DMS53 (cell line): ENCODE data around the gene BMX.

Experiments used
- DNase-seq: peaks from one replicate; lab custom pipeline; 2025; lab: John Stamatoyannopoulos, UW

The BMX gene

DNA sequence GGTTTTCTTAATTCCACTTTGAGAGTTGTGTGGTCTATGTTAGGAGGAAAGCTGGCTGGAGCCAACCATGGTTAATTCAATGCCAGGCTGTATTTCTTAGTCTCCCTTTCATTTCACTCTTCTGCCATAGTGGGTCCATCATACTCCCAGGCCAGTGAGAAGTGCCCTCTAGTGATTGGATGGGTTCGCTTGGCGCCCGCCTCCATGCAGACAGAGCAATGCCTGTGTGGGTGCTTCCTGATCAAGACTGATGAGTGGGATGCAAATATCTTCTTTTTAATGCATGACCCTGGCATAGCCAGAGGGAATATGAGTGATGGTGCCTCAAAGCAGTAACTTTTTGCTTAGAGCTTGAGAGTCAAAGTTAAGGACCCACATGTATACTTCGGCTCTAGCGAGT lies 6.4 kb downstream of the BMX start:
- no peak for DNase-seq

GRCh38 chrX:15509845-15510244 lies 9.2 kb downstream of the BMX start:
- no peak for DNase-seq

DNA sequence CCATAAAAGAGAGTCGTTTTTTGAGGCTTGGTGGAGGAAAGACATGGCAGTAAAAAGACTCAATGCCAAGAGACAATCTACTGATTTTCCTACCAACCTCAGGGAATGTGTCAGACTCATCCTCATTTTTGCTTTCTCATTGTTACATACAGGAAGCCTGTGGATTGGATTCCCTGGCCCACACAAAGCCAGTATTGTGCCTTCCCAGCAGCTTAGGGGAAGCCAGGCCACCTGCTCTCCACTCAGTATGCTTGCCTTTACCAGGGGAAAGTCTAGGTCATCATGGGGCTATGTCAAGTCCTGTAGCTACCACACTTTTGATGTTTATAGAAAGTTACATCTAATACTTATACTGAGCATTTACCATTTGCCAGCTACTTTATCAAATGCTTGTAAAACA lies 11.0 kb downstream of the BMX start:
- DNase-seq = peak; percentile 63

GRCh38 chrX:15512401-15512965 lies 11.9 kb downstream of the BMX start:
- no peak for DNase-seq

GRCh38 chrX:15514279-15514678 lies 13.7 kb downstream of the BMX start:
- no peak for DNase-seq

- no peak for DNase-seq
These were observed 15.3 kb downstream of the BMX start for GRCh38 chrX:15515931-15516330.

DNA sequence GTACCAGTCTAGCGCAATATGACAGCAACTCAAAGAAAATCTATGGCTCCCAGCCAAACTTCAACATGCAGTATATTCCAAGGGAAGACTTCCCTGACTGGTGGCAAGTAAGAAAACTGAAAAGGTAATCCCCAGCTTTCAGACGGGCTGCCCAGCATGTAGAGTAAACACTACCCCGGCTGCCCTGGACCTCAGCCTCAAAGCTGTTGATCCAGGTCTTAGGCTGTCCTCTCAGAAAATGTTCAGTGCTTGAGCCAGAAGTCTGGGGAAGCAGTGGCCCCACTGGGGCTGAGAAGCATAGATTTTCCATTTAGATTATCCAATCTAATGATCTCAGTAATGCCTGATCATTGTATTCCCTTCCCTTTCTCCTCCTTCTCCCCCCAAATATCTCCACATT lies 21.9 kb downstream of the BMX start:
- DNase-seq = peak; percentile 32

GRCh38 chrX:15523088-15523487 lies 22.5 kb downstream of the BMX start:
- no peak for DNase-seq

DNA sequence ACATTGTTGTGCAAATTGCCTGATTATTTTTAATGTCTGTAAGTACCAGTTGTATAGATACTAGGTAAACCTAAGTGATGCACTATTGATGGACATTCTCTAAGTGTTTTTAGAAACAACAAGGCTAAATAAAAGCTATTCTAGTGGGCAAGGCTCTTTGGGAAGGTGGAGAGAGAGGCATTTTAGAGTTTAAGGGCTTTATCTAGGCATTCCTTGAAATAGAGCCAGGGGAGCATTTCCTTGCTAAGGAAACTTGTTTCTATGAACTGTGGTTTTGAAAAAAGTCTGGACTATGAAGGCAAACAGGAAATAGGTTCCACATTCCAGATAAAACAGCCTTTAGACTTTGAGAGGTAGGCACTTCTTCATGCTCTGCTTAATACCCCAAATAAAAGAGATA lies 23.8 kb downstream of the BMX start:
- peak; percentile 71 for DNase-seq

DNA sequence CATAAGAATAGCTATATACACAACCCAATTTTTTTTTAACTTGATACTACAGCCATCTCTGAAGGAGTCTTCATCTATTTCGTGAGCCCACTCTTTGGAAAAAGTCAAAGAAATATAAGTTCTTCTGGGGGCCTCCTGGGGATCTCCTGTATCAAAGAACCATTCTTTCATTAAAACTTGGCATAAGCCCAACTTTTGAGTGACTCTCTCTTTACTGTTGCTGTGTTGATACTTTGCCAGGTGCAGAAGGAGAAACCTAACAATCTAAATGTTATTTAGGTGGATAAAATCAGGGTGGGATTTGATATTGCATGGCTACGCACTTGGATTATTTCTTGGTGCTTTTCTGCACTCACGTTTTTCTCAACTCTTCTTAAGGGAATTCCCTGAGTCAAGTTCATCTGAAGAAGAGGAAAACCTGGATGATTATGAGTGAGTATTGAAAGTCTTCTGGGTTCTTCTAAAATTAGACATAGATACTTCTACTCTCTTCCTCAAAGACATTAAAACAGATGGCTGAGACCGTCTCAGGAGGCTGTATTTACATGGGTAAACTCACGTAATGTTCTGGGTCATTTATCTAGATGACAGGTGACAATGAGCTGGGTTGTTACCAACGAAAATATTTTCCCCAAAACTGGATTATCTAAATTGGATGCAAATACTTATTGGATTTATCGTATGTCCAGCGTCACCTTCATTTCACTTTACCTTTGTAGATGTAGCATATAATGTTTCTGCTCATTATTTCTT lies 25.2 kb downstream of the BMX start:
- DNase-seq = peak; percentile 60

DNA sequence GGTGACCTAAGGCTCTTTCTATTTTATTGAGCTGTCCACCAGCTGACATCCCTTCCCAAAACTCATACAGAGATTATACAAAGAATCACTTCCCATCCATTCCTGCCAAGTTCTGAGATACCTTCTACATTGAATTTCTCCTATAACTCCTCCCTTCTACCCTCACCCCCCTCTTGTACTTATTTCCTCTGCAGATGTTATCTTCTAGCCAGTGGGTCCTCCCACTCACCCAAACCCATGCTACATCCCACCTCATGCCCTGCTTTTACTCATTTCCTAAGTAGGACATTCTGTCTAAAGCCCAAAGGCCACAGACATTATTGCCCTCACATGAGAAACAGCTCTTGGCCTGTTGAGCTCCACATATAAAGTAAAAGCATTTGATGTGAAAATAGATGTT lies 28.6 kb downstream of the BMX start:
- DNase-seq = no peak

DNA sequence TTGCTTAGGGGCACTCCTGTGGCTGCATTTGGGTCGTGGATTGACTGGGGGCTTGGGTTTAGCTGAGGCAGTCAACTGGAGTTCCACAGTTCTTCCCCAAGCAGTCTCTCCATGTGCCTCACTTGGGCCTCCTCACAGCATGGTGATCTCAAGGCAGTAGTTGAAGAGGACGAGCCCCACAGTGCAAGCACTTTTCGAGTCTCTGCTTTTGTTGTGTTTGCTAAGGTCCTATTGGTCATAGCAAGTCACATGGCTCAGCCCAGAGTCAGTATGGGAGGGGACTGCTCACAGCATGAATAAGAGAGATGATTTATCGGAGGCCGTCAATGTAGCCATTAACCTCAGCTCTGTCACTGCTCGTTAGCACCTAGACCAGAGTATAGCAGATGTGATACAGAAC lies 29.7 kb downstream of the BMX start:
- no peak for DNase-seq

DNA sequence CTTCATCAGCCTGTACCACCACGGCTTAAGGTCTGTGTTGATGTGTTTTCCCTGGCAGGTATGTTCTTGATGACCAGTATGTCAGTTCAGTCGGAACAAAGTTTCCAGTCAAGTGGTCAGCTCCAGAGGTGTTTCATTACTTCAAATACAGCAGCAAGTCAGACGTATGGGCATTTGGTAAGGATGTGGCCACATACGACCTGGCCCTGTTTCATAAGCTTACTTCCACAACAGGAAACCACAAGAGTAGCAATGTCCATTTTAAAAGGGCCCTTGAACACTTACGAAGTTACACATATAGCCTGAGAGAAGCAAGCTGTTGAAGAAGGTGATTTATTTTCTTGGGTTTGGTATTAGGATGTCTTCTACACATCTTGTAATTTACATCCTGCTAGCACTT lies 46.1 kb downstream of the BMX start:
- no peak for DNase-seq

GRCh38 chrX:15547356-15547755 lies 46.7 kb downstream of the BMX start:
- no peak for DNase-seq

DNA sequence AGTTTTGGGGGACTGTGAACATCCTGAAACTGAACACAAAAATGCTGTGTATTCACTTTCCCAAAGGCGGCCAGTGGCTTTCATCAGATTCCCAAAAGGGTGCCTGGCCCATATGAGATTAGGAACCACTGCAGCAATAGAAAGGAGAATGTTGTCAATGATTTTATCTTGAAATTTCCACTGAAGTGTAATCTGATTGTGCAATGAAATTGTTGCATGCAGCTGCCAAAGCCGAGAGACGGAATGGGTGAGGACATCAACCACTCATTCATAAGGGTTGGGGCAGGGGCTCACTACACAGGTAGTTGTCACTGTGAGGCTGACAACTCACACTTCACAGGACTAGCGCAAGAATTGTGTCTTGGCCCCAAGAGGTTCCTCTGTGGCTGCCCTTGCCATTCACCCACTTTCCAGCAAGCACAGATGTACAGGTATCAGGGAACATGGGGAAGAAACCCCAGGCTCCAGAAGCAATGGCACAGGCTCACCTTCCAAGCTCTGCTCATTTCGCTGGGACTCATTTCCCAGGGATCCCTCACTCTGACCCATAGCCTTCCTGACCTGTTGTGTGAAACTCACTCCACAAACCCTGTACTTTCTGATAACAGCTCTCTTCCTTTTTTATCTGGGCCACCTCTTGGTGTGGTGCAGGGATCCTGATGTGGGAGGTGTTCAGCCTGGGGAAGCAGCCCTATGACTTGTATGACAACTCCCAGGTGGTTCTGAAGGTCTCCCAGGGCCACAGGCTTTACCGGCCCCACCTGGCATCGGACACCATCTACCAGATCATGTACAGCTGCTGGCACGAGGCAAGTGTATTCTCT lies 48.8 kb downstream of the BMX start:
- DNase-seq = peak; percentile 9

DNA sequence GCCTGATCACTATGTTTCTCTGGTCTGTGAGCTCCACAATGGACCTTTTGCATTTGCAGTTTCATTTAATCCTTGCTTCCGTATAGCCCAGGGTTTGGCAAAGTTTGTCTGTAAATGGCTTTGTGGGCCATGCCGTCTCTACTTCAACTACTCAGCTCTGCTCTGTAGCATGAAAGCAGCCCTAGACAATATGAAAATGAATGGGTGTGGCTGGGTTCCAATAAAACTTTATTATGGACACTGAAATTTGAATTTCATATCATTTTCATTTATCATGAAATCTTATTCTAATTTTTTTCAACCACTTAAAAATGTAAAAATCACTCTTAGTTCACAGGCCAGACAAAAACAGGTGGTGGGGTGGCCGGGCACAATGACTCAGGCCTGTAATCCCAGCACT lies 58.6 kb downstream of the BMX start:
- no peak for DNase-seq

- DNase-seq = no peak
These were observed 60.3 kb downstream of the BMX start for GRCh38 chrX:15560924-15561323.

DNA sequence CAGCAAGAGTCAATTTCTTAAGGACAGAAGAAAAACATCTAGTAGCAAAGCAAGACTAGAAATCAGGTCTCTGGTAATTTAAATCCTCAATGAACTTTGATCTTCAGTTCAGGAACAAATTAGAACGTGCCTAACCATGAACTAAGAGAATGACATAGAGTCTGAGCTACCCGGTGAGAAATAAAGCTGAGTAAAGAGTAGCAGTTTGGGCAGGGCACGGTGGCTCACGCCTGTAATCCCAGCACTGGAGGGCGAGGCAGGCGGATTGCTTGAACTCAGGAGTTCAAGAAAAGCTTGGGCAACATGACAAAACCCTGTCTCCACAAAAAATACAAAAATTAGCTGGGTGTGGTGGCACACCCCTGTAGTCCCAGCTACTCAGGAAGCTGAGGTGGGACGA lies 62.4 kb downstream of the BMX start:
- no peak for DNase-seq

DNA sequence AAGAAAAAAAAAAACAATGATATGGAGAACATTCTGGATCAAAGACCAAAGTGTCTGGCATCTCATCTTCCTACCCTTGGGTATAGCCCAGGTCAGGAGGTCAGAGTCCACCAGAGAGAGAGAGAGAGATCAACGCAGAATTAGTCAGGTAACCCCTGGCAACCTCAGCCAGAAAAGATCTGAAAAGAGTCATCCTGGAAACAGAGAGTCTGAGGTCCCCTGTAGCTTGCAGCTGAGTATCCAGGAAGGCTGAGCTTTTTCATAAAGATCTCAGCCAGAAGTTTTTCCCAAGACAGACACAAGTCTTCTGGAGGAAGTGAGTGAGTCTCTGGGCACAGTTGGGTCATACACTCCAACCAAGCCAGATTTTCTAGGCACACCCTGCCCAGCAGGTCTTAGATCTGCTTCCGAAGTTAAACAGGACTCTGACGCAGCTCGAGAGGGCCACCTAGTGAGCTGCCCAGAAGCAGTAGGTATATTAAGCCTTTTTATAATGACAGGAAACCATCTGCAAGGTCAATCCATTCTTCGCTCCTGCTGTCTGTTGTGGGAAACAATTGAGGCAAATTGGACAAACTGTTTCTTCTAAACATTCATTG lies 64.5 kb downstream of the BMX start:
- peak; percentile 82 for DNase-seq

GRCh38 chrX:15566244-15566643 lies 65.6 kb downstream of the BMX start:
- DNase-seq = peak; percentile 23

- peak; percentile 4 for DNase-seq
These were observed 66.7 kb downstream of the BMX start for GRCh38 chrX:15567267-15567666.

GRCh38 chrX:15567886-15568616 lies 67.4 kb downstream of the BMX start:
- DNase-seq = peak; percentile 78
